H1 (cell line): ENCODE measurements around the gene PLD6. TPM values are rescaled to one million over a fixed set of nuclear protein-coding genes. Genes with fewer than 3 reads are reported as not detected.

Experiments
- CHD7 ChIP-seq: fragments of 300-600 bp; sonication (generic); IDR thresholded peaks from 2 replicates; pipeline ENCODE4 v1.7.1; 2012; ENCODE audit warnings: low read length, moderate library complexity, mild to moderate bottlenecking, inconsistent platforms; ENCODE audit not compliant: insufficient replicate concordance
- FOSL1 ChIP-seq: IDR thresholded peaks from 2 replicates; pipeline ENCODE4 v1.6.1; 2011; ENCODE audit warnings: mild to moderate bottlenecking, low read depth, low read length, moderate library complexity; ENCODE audit not compliant: insufficient read depth
- POLR2AphosphoS5 ChIP-seq: IDR thresholded peaks from 2 replicates; pipeline ENCODE4 v1.6.1; 2011; ENCODE audit warnings: low read depth, low read length
- RXRA ChIP-seq: IDR thresholded peaks from 2 replicates; pipeline ENCODE4 v1.6.1; 2011; ENCODE audit warnings: low read depth, mild to moderate bottlenecking, low read length, moderate library complexity; ENCODE audit not compliant: insufficient read depth
- SIN3A ChIP-seq, 2 experiments: IDR thresholded peaks in 1 of 2; conservative IDR thresholded peaks in 1 of 2; 2 replicates each; pipeline ENCODE4 v1.6.1; 2011 to 2012; ENCODE audit warnings: low read length in 2 of 2, improper control_type of control experiment in 1 of 2, low read depth in 1 of 2, mild to moderate bottlenecking in 1 of 2
- SP1 ChIP-seq: IDR thresholded peaks from 2 replicates; pipeline ENCODE4 v1.6.1; 2011; ENCODE audit warnings: low read depth, low read length
- TCF12 ChIP-seq: IDR thresholded peaks from 2 replicates; pipeline ENCODE4 v1.6.1; 2011; ENCODE audit warnings: low read depth, mild to moderate bottlenecking, low read length
- USF2 ChIP-seq: IDR thresholded peaks from 2 replicates; pipeline ENCODE4 v1.6.1; 2011; ENCODE audit warnings: low read length, improper control_type of control experiment
- YY1 ChIP-seq: IDR thresholded peaks from 2 replicates; pipeline ENCODE4 v1.6.1; 2011; ENCODE audit warnings: low read depth, mild to moderate bottlenecking, low read length
- polyA plus RNA-seq, 7 experiments: library from polyadenylated mRNA; depleted of rRNA in 3 of 7; stranded (reverse) in 5 of 7; unstranded in 2 of 7; fragments of >200 nt in 5 of 7; fragments of 200-250 nt in 2 of 7; gene quantifications; 1 replicate in 5 of 7; 2 replicates in 1 of 7; 4 replicates in 1 of 7; pipeline versions ENCODE4 v1.2.1 to v1.2.3, GENCODE V29; 2011 to 2013; ENCODE audit warnings: missing spikeins in 2 of 7, mixed read lengths in 2 of 7
- total RNA-seq: library from RNA; stranded (reverse); fragmentation: NEBNext Ultra II Directional; extraction: Animal tissue kit (Norgen Biotek cat#: 25700); gene quantifications from 2 replicates; pipeline ENCODE4 v1.2.1, GENCODE V29; 2021

Gene PLD6
- total and polyA plus RNA-seq, 2 of the 8 experiments (the other 6 are each of a cell fraction or from before 2014, with no cell fraction given), result 0.20 to 0.22 TPM

GRCh38 chr17:17206913-17207335 lies 791 bp upstream of the PLD6 start (continued):
- TF ChIP-seq CHD7 (no peak), SP1 (no peak), RXRA (no peak), POLR2AphosphoS5 (no peak), YY1 (no peak), USF2 (no peak), SIN3A (conservative IDR thresholded peaks at IDR 0.05 in 1 of 2, IDR thresholded peaks at IDR 0.05 in 1 of 2; ENCODE audit: low read depth in 1 of 2, low read length in 2 of 2) (no peak), FOSL1 (no peak), TCF12 (no peak)
- TF ChIP-seq, all 59 proteins: peak for 0
